Measurements from ENCODE around the gene SENP1.
"Not testable (repeated sequence)": the region's sequence is repeated elsewhere in the genome, so short reads cannot be mapped to it uniquely, and the experiment has no call there.

SENP1 gene

DNA sequence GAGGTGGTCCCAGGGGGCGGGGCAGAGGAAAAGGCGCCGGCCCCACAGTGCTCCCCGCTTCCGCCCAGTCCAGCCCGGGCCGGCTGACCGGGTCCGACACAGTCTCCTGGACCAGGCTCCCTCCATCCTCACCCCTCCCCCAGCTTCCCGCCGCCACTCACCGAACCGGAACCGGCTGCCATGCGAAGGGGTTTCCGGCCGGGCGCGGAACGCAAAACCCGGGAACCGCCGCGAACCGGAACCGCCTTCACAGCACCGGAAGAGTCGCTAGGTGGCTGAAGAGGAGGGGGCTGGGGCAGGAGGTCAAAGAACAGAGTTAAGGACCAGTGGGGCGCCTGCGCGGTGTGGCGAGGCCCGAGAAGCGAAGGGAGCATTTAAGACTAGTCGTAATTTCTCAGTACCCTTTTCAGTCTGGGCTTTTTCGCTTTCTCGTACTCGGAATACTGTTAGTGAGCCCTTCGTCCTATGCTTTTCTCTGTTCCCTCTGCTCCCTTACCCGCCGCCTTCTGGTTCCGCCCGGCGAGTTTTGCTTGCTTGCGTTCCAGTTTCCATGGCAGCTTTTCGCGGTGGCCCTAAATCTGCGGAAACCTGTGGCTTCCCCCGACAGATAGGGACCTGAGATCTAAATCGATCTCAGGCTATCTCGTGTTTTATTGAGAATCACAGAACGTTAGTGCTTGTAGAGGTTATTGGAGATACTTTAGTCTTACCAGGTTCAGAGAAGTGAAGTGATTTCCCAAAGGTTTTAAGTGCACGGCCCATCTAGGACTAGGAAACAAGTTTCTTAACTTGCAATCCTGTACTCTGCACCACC, at the start of gene SENP1:
Gene SENP1, minus strand, starts transcription at position 213 of the 814 bp plus-strand sequence. CDS start 4,607 bp downstream, outside the sequence.
- DNase-seq: peak; percentile 86 to 87

DNA sequence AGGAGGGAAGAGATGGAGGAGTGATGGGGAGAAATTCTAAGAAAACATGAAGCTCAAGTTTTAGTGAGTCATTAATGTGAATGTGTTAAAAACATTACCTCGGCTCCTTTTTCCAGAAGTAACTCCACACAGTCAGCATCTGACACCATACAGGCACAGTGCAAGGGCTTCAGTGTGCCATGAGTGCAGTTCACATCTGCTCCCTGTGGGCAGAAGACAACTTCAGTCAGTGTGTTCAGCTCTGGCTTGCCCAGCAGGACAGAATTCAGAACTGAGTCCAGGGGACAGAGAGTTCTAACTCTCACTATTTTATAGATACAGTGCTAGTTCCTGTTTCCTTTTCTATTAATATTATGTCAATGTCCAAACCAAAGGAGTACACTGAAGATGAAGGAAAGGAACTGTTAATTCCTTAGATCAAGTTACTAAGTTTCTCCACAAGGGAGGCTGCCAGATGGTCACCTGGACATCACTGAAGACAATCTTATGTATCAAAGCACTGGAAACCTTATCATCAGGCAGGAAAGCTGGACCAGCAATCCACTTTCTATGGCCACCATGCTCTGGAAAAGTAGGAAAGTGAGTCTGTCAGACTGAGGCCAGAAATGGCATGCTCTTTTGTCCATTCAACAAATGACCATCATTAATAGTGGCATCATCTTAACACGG, 45.4 kb upstream of the SENP1 start:
- DNase-seq: no peak

DNA sequence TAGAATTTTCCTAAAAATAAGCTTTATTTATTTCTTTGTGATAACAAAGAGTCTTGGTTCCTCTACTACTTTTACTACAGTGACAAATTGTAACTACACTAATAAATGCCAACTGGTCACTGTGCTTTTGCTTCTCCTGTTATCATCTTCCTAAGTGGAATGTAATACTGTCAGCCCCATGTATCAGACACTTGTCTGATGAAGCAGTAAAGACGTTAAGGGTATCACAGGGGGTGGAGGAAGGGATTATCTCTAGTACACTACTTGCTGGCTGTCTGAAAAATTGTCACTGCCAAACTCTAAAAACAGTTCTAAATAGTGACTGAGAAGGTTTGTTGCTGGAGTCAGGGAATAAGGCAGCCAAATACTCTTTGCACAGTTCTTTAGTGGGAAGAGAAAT, 40.1 kb upstream of the SENP1 start:
- DNase-seq: no peak

DNA sequence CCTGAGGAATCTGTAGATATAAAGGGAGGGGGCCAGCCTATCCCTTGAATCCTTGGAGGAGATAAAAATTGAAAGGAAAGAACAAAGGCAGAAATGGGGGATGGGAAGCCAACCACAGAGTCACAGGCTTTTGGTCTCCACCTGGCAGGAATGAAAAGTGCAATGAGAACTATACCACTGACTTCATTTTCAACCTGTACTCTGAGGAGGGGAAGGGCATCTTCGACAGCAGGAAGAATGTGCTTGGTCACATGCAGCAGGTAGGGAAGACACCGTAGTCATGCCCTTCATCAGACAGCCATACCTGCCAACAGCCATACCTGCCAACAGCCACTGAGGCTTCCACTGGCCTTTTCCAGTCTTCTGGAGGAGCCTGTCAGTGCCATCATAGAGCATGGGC, 38.0 kb upstream of the SENP1 start:
- no peak for DNase-seq

DNA sequence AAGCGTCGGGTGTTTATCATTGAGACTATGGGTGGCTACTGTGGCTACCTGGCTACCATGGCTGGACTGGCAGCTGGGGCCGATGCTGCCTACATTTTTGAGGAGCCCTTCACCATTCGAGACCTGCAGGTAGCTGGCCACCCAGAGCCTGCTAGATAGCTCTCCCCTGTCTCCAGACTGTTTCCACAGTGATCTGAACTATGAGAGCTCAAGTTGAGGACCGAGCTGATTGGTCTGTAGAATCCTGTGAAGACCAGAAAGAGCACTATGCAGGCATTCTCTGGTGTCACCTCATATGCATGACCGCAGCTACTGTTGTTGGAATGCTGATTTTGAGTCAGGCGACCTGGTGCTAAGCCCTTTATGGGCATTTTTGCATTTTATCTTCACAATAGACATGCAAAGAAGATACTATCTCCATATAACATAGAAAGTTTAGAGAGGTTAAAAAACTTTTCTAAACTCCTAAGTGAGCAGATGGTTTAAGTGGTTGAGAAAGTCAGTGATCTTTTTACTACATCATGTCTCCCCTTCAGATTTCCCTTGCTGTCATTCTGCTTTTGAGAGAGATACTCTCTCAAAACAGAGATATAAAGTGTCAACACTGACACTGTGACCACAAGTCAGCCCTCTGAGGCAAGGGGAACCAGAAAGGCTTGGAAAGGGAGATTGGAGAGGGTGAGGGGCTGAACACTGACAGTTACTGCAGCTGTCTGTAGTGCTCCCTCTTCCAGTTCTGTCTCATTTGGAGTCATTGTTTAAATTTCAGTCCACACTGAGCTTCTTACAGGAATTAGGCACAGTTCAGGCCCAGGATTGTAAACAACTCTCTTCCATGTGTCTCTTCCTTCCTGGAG, 37.2 kb upstream of the SENP1 start:
- no peak for DNase-seq

DNA sequence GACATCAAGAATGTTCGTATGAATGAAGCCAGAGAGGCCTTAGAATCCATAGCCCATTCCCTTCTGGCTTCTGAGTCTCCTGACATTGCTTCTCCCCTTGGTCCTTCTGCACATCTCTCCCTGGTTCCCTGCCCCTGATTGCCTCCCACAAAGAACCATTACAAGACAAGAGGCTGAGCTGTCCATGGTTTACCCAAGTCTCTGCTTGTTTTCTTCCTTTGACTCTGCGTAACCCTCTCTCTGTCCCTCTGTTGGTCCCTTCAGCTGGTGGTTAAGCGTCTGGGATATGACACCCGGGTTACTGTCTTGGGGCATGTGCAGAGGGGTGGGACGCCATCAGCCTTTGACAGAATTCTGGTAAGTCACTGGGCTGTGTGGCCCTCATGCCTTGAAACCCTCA, 29.1 kb upstream of the SENP1 start:
- DNase-seq: no peak

DNA sequence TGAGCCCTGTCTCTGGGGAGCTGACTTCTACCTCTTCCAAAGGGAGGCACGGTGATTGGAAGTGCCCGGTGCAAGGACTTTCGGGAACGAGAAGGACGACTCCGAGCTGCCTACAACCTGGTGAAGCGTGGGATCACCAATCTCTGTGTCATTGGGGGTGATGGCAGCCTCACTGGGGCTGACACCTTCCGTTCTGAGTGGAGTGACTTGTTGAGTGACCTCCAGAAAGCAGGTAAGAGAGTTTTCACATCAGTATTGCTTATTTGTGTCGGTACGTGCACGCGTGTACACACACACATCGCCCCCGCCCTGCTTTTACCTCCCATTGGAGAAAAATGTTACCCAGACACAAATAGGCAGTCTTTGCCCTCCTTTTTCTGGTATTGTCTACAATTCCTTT, 26.9 kb upstream of the SENP1 start:
- DNase-seq: no peak

DNA sequence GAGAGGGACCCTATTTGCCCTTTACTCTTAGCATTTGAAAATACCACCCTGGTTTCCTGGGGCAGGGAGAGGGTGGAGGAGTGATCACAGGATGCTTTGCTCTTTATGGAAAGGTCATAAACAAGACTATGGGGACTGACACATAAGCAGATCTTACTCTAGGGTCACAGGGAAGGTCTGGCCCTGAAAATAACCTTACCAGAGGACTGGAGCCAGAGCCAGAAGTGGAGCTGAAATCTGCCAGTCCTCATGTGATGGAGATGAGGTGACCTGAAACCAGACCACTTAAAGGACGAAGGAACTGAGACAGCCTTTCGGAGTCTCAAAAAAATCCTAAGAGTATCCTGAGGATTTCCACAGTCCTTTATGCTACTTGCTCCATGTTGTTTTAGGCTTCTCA, 25.6 kb upstream of the SENP1 start:
- DNase-seq: no peak

DNA sequence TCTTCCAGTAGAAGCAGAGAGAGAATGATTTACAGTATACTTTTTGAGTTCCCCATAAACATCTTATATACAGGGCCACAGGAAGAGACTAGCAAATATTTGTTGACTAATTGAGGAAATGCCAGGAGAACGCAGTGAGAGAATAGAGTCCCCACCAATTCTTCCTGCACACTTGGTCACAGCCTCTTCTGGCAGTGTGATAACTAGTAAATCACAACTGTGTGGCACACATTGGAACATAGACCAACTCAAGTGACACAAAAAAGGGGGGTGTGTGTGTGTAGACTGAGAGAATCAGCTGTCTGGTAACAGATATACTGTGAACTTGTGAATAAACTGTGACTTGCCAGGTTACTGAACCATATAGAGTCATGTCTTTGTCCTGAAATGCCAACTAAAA, 23.5 kb upstream of the SENP1 start:
- DNase-seq: no peak

DNA sequence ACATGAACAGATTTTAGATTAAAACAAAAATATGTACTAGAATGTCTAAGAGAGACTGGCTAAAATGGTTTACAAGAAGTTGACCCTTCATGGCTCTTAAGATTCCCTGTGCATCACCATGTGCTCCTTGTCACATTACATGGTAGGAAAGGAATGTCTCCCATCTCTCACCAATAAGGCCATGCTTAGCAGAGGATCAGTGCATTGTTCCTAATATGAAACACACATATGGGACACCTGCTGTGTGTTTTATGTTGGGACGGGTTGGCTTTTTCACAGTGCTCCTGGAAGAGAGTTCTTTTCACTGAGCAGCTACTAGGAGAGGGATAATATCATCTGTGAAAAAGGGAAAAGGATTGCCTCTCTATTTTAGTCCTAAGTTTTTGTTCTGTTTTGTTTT, 22.9 kb upstream of the SENP1 start:
- no peak for DNase-seq

DNA sequence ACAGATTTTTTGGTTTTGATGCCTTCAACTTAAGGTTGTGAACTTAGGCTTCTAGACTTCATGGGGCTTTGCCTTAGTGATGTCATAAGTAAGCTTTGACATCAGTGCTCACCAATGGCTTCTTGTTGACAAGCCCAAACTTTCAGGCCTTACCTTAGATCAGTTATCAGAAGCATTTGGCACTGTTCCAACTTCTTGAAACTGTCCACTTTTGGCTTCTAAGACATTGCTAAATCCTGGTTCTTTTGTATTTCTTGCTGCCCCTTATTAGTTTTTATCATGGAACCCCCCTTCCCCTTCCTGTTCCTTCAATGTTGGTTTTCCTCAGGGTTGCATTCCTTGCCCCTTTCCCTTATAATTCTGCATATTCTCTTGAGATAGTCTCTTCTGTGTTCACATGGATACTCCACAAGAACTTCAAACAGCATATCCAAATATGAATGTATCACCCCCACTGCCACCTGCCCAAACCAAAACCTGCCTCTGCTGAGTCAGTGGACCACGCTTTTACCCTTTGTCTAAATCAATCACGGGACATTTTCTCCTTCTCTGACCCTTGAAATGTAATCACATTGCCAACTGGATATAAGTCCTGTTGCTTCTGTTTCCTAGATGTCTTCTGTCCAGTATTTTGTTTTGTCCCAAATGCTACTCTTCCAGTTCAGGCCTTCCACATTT, 21.2 kb upstream of the SENP1 start:
- no peak for DNase-seq

DNA sequence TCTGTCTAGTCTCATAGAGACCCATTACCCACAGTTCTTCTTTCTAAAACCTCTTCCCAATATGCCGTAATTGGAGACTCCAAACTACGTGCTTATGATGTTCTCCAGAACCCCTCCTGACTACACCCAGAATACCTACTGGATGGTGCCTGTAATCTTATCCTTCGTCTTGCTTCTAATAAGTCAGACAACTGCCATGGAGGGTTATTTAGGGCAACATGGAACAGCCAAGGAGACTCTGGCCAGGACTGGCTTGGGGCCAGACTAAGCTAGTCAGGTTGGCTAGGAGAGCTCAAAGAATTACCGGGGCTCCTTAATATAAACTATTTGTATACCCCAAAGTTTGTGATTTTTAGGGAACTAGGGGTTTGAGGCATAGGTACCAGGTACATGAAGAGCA, 20.1 kb upstream of the SENP1 start:
- no peak for DNase-seq

DNA sequence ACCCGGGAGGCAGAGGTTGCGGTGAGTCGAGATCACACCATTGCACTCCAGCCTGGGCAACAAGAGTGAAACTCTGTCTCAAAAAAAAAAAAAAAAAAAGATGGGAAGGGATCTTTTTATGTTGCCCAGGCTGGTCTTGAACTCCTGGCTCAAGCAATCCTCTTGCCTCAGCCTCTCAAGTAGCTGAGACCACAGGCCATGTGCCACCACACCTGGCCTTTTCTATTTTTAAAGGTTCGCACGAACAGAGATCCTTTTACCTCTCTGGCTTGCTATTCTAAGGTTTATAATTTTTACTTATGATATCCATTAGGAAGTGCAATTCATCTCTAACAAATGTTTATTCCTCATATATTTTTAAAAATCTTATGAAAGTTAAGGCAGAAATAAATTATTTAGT, 19.7 kb upstream of the SENP1 start:
- not testable (repeated sequence) for DNase-seq

DNA sequence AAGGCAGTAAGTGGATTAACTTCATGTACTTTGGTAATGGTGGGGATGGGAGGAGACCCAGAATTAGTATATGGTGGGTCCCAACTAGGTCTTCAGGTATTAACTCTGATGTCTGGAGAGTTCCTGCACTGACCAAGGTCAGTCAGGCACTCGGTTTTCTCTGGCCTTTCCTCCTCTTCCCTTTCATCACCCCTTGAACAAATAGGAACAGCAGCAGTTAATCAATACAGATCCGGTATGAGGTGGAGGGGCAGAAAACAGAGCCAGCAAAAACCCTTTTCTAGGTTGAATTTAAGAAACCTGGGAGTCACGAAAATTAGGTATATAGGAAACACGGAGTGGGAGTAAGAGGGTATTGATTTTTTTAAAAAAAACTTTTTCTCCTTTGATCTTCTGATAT, 17.3 kb upstream of the SENP1 start:
- no peak for DNase-seq

DNA sequence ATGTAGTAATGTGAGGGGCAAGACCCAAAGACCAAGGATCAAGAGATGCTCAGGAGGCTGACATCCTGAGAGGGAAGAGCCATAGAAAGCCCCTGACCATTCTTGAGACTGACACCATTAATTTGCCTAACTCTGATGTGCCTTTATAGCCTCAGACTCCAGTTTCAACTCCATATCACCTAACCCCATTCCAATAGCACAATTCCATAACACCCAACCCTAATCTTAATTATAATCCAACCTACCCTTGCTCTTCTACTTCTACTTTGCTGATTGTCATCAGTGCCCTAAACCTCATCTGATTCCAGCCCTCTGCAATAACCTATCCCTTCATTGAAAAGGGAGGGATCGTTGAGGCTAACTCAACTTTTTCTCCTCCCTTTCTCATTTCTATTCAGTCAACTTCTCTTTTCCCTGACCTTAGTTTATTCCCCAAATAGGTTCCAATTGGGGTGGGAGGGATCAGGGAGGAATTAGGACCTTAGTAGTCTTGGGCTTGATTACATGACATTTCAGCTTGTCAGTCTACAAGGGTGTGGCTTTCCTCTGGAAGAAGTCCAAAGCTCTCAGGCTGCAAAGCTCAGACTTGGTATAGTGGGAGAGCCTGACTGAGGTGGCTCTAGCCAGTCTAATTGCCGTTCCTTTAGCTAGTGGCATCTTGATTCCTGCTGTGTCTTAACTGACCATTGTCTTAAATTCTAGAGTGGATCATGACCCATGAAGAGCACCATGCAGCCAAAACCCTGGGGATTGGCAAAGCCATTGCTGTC, 16.4 kb upstream of the SENP1 start:
- DNase-seq: no peak

DNA sequence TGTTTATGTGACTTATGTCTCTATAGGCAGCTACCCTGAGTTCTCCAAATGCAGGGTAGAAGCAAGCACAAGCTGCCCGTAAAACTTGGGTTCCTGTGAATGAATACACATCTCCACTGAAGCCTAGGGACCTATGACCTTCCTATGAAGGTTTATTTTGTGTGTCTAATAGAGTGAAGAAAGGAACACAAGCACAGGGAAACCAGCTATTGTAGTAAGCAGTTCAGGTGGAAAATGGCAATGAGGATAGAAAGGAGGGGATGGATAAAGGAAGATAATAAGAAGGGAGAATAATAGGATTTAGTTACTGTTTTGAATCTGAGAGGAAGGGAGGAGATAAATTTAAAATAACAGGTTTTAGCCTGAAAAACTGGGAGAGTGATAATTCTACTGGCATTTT, 15.6 kb upstream of the SENP1 start:
- no peak for DNase-seq

DNA sequence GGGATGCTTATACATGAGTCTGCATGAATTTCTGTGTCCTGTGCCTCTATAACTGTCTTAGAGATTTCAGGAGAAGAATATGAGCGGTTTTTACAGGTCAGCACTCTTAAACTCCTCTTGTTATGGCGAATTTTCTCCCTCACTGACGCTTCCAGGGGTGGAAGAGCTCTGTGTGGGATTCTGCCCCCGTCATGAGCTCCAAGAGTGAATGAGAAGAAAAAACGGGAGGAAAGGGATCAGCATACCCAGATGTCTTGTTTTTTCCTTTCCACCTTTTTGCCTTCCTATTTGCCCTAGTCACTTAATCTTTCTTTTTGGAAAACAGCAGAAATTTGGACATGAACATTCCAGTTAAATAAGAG, 13.9 kb upstream of the SENP1 start:
- no peak for DNase-seq

DNA sequence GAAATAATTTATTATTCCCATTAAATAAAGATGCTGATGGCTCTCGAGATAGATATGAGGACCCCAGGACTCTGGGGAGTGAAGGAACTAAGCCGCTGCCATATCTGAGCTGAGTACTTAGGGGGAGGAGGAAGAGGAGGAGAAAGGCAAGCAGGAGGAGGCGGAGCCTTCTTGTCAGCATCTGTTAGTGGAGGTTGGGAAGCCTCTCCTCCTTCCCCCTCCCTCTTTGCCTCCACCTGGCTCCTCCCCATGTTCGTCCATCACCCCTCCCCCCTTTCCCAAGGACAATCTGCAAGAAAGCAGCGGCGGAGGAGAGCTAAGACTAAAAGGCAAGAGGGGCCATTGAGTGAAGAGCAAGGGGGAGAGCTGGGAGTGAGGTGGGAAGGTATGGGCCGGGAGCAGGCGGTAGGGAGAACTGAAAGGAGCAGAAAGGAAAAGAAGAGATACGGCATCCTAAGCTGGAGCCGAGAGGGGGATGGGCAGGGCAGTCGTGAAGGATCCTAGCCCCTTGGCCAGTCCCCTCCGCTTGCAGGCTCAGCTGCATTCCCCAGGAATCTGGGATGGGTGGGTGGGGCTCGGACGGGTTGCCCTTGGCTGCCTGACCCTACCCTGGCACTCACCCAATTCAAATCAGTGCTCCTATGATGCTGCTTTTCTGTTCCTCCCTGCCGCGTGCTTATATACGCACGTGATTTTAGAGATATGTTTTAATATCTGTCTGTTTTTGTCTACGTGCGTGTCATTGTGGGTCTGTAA, 13.4 kb upstream of the SENP1 start, which contains the start of gene PFKM:
Gene PFKM, plus strand, starts transcription at position 287 of the 756 bp plus-strand sequence. CDS start 3,411 bp downstream, outside the sequence.
- peak; percentile 57 to 66 for DNase-seq

DNA sequence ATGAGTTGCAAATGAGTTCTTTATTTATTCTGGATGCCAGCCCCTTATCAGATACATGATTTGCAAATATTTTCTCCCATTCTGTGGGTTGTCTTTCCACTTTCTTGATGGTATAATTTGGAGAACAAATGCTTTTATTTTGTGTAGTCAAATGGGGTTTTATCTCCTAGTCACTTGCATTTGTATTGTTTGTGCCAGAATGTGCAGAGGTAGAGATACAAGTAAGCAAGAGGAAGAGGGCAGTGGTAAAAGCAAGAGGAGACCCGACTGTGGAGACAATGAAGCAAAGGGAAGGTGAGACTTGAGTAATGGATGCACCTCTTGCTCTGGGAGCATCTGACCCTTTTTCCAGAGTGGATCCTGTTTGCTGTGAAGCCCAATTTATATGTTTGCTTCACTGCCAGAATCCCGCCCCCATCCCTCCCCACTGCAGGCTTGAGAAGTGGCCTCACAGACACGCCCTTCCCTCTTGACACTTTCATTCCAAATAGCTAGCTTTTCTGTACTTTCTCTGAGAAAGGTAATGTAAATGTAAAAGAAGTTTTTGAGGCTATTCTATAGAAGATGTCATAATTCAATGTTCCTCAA, 12.5 kb upstream of the SENP1 start:
- no peak for DNase-seq

DNA sequence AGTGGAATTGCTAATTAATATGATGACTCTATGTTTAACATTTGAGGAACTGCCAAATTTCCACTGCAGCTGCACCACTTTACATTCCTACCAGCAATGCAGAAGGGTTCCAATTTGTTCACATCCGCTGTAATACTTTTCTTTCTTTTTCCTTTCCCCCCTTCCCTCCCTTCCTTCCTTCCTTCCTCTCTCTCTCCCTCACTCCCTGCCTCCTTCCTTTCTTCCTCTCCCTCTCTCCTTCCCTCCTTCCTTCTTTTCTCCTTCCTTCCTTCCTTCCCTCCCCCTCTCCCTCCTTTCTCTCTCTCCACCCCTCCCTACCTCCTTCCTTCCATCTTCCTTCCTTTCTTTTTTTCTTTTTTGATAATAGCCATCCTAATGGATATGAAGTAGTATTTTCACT, 10.1 kb upstream of the SENP1 start:
- DNase-seq: no peak

DNA sequence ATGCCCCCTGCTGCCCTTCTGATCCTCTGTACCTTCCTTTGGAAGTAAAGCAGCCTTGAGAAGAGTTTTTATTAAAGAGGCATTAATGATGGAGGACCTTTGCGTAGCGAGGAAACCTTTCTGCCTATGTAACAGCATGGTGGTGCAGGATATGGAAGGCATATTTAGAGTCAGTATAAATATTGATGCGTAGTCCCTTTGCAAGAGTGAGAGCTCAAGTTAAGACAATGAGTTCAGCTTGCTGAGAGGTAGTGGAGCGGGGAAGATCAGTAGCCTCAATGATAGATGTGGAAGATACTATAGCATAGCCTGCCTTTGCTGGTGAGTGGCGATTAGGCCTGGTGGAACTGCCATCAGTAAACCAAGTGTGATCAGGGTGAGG, 5.4 kb upstream of the SENP1 start:
- not testable (repeated sequence) for DNase-seq
